ENCODE data around the gene CNN3. TPM values are rescaled to one million over a fixed set of nuclear protein-coding genes. Genes with fewer than 3 reads are reported as not detected.

CNN3 gene
- total RNA-seq, 2 donors from 2014 or later: 79.4 to 83.1 TPM

- no peak overlapping the region for H3K4me3 ChIP-seq
- no peaks in the 10 kb centered on the region for H3K36me3 ChIP-seq (replicated peaks in 1 of 2; ENCODE audit: insufficient read depth in 1 of 2, low read depth in 2 of 2)
- DNase-seq (peak in 3 of 4 donors; percentile 19 to 48 (median 31)), ATAC-seq (peak; percentile 38)
- H3K9me3 ChIP-seq: no peaks in the 10 kb centered on the region
- WGBS, 2 donors: 1 to 2% methylated on average over 2 of the region's 2 CpGs
- H3K27ac ChIP-seq: peak overlapping the region; percentile 82 to 93 (median 87)
- intact Hi-C loops (cut with DNase I): no loop called here
- peaks cover 50% of the 10 kb centered on the region for H3K4me1 ChIP-seq
- no peaks in the 10 kb centered on the region for H3K27me3 ChIP-seq
- no peak for TF ChIP-seq POLR2A (IDR thresholded peaks at IDR 0.05)
- TF ChIP-seq CTCF (IDR thresholded peaks at IDR 0.05): no peak
Observed at GRCh38 chr1:94863297-94863911, 63.5 kb downstream of the CNN3 start.

- no peak overlapping the region for H3K4me3 ChIP-seq
- no peaks in the 10 kb centered on the region for H3K9me3 ChIP-seq
- H3K4me1 ChIP-seq: peaks cover 50% of the 10 kb centered on the region
- no peaks in the 10 kb centered on the region for H3K36me3 ChIP-seq (replicated peaks in 1 of 2; ENCODE audit: insufficient read depth in 1 of 2, low read depth in 2 of 2)
- H3K27me3 ChIP-seq: no peaks in the 10 kb centered on the region
- H3K27ac ChIP-seq: peak overlapping the region; percentile 82 to 93 (median 87)
- 83 to 88% methylated on average over 2 of the region's 2 CpGs for WGBS, 2 donors
- DNase-seq: no peak
- no peak for ATAC-seq
- intact Hi-C loops (cut with DNase I): no loop called here
- TF ChIP-seq POLR2A (IDR thresholded peaks at IDR 0.05): no peak
- TF ChIP-seq CTCF (IDR thresholded peaks at IDR 0.05): no peak
Observed at GRCh38 chr1:94862718-94863117, 64.2 kb downstream of the CNN3 start.

- intact Hi-C loops (cut with DNase I): no loop called here
- DNase-seq: no peak
- Histone ChIP-seq H3K9me3 (no peaks in the 10 kb centered on the region), H3K36me3 (replicated peaks in 1 of 2; ENCODE audit: insufficient read depth in 1 of 2, low read depth in 2 of 2) (no peaks in the 10 kb centered on the region), H3K27me3 (no peaks in the 10 kb centered on the region), H3K4me3 (no peak overlapping the region), H3K27ac (peak overlapping the region in 1 of 4 donors; percentile 12), H3K4me1 (peaks cover 40% of the 10 kb centered on the region)
- TF ChIP-seq POLR2A (IDR thresholded peaks at IDR 0.05): no peak
- no peak for TF ChIP-seq CTCF (IDR thresholded peaks at IDR 0.05)
- ATAC-seq: no peak
- WGBS, 2 donors: 81% methylated on average over 2 of the region's 2 CpGs
Observed at GRCh38 chr1:94859174-94859573, 67.7 kb downstream of the CNN3 start.

DNA sequence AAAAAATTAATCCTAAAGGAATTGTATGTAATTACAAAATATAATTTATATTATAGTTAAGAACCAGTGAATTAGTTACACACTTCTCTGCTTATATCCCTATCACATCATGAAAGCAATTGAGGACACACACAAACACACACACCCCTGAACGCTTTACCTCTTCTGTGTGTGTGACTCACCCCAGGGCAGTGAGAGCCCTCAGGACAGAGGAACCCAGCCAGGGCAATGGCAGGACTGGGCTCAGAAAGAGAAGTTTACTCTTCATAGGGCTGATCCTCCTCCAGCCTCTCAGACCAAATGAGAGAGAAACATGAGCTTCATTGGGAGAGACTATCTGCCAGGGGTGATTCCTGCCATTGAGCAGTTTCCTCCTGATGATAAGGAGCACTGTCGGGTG lies 68.6 kb downstream of the CNN3 start:
- intact Hi-C loops (cut with DNase I): no loop called here
- TF ChIP-seq POLR2A (IDR thresholded peaks at IDR 0.05) (no peak), CTCF (IDR thresholded peaks at IDR 0.05) (no peak)
- Histone ChIP-seq H3K27ac (no peak overlapping the region), H3K4me3 (no peak overlapping the region), H3K36me3 (replicated peaks in 1 of 2; ENCODE audit: insufficient read depth in 1 of 2, low read depth in 2 of 2) (no peaks in the 10 kb centered on the region), H3K4me1 (peaks cover 31% of the 10 kb centered on the region), H3K9me3 (no peaks in the 10 kb centered on the region), H3K27me3 (no peaks in the 10 kb centered on the region)
- 72 to 79% methylated on average over 2 of the region's 2 CpGs for WGBS, 2 donors
- no peak for ATAC-seq
- DNase-seq: no peak

DNA sequence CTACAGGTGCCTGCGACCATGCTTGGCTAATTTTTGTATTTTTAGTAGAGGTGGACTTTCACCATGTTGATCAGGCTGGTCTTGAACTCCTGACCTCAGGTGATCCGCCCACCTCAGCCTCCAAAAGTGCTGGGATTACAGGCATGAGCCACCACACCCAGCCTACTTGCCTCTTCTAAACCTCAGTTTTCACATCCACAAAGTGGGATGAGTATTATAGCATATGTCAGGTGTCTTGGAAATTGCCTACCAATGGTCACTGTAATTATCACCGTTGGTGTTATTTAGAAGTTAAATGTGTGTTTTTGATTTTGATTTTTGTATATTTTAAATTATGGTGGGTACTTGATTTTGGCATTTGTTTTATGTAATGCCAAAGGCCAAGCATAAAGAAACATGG lies 70.0 kb downstream of the CNN3 start:
- H3K4me1 ChIP-seq: peaks cover 18% of the 10 kb centered on the region
- 88 to 97% methylated on average over 3 of the region's 3 CpGs for WGBS, 2 donors
- ATAC-seq (no peak), DNase-seq (no peak)
- H3K4me3 ChIP-seq: no peak overlapping the region
- no peak overlapping the region for H3K27ac ChIP-seq
- intact Hi-C loops (cut with DNase I): no loop called here
- H3K36me3 ChIP-seq (replicated peaks in 1 of 2; ENCODE audit: insufficient read depth in 1 of 2, low read depth in 2 of 2): no peaks in the 10 kb centered on the region
- no peak for TF ChIP-seq CTCF (IDR thresholded peaks at IDR 0.05)
- TF ChIP-seq POLR2A (IDR thresholded peaks at IDR 0.05): no peak
- H3K27me3 ChIP-seq: no peaks in the 10 kb centered on the region
- H3K9me3 ChIP-seq: no peaks in the 10 kb centered on the region

All from body of pancreas (tissue), 4 donors.